HT1080 (cell line): Measurements from ENCODE around the gene NCAPG. TPM values are rescaled to one million over a fixed set of nuclear protein-coding genes. Genes with fewer than 3 reads are reported as not detected.
A peak's percentile ranks its signal among the peaks of the same experiment; 100 is the strongest.

Source experiments
- DNase-seq: peaks from one replicate; pipeline ENCODE4 v3.0.0-alpha.2; 2015; ENCODE audit warnings: low read depth
- total RNA-seq: library from RNA; depleted of rRNA; stranded (reverse); fragments of >200 nt; shearing (Covaris generic); gene quantifications from 2 replicates; pipeline ENCODE4 v1.2.3, GENCODE V29; 2014; rRNA removed

Gene NCAPG
- total RNA-seq, 1 experiment from 2014 or later, result 71.6 TPM

DNA sequence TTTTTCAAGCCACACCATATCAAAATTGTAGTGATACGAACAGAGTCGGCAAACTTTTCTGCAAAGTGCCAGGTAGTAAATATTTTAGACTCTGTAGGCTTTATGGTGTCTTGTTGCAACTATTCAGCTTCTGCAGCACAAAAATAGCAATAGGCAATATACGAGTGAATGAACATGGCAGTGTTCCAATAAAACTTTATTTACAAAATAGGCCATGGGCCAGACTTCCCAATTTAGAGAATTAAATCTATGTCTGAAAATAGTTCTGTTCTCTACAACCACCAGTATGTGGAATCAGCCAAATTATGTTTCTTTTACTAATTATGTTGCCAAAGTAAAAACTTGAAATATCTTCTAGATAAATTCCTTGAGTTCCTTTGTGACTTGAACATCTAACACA lies 56.5 kb downstream of the NCAPG start:
- DNase-seq, result no peak

DNA sequence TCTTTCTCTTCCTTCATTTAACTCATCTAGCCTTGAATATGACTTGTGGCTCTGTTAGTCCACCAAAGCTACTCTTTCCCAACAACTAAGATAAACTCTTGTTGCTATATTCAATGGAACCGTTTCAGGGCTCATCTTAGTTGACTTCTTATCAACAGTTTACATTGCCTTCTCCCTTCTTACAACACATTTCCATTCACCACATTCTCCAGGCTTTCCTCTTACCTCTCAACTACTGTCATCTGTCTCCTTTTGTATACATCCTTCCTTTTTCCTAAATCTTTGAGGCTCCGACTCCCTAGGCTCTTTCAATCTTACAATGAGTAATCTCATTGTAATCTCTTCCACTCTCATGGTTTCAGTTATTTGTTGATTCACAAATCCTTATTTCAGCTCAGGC lies 58.5 kb downstream of the NCAPG start:
- no peak for DNase-seq

DNA sequence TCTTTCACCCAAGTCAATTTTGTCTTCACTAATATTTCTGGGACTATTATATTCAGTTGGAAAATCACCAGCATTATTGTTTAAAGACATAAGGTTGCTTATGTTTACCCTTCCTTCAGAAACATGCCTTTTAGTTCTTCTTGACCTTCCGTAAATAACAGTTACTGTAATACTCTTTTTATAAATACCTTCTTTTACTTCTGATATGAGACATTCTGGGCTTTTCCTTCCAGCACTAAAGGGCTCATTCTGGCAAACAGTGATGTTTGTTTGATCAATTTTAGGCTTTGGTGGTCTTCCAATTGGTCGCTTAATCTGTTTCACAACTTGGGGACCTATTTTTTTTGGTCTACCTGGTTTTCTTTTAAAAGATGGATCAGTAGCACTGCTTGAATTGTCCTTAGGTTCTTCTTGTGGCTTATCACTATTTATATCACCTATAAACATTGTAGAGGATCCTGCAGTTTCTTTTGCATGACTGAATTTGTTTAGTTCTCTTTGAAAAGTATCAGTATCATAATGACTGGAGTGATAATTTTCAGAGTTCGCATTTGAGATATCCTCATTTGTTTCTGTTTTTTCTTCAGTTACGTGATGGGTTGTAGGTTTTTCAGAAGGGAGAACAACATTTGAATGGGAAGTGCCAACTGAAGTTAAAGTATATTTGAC lies 64.8 kb downstream of the NCAPG start:
- DNase-seq, result no peak

DNA sequence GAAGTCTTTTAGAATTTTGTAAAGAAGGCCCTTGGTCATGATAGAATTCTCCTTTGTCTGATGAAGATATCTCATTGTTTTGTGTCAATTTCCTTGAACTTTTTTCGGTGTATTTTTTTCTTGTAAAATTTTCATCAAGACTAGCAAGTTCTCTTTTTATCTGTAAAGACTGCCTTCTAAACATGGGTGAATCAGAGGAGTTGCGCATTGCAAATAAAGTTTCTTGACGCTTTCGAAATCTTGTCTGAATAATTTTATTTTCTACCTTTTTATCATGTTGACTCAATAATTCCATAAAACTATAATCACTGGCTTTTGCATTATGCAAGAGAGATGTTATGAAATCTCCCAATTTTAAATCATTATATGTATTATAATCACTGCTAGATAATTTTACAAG lies 66.2 kb downstream of the NCAPG start:
- DNase-seq, result no peak

DNA sequence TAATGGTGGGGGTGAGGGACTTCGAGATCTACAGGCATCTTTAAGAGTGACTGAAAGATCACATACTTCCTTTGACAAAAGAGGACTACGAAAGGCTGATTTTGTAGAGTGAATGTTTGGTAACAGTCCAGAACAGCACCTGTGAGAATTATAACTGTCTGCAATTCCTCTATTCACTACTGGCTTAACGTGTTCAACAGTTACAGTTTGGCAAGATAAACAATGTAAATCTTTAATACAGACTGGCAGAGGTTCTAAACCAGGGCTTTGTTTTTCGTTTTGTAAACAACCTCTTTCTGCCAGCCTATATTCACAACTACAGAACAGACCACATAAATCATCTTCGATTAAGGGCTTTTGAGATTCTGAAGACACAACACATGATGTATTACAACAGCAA lies 66.9 kb downstream of the NCAPG start:
- no peak for DNase-seq

DNA sequence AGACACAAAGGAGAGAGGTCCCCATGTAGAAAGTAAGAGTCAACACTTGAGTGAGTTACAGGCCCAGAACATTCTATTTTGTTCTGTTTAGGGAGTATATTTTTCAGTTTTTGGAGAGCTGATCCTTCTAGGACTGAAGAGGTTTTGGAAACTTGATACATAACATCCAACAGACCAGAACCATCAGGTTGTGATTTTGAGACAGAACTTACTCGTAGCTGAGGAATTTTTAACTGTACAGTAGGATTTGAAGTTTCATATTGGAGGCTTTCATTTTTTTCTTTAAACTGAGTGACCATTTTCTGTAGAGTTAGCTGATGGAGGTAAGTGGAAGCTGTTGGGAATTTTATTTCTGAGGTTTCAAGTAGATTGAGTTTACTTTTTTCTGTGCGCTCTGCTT lies 73.3 kb downstream of the NCAPG start:
- DNase-seq, result peak; percentile 6

DNA sequence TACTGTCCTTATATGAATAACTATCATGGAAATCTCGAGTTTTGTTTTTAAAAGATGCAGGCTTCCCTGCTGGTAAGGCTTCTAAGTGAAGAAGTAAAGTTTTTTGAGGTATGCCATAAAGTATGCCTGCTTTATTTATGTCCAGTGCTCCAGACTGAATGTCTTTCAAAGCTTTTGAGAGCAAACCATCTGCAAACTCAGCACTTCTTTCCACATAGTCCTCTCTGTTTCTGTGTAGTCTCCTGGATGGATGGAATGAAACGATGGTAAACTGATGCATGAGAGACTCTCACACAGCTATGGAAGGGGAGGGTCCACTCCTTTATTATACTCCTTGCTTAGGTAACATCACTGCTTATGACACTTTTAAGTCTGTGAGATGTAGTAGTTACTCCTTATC lies 73.7 kb downstream of the NCAPG start:
- no peak for DNase-seq

DNA sequence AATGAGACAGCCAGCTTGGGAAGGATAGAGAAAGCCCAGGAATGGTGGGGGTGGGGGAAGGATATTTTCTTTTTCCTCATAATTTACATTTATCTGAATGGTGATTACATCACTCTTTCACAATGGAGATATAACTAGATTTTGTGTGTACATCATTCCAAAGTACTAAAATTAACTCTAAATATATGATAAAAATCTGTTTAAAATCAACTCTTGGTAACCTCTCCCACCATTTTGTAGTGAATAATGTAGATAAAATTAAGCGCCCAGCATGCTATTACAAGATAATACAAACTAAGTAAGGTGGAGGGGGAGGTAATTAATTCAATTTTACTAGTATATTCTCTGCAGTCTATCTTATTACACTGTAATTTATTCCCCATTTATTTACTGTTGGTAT lies 78.9 kb downstream of the NCAPG start:
- DNase-seq, result no peak

DNA sequence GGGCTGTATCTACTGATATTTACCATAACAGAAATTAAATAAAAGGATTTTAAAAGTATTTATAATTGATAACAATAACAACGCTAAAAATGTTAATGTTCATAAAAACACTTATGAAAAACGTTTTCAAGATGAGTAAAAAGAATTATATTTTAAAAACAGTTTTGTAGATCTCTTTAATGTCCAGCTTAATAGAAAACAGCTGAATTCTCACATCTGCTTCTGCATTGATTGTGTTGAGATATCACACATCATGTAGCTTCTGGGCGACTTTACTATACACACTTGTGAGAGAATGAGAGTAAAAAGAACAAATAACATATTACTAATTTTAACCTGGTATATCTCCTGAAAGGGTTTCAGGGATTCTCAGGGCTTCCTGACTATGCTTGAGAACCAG lies 83.6 kb downstream of the NCAPG start:
- DNase-seq, result no peak

Other genes with a start within 250 kb of the NCAPG start
- gene LAP3, start 233.8 kb upstream of the NCAPG start, total RNA-seq, result 92.5 and 93.4 TPM in 2 replicates
- gene MED28, start 196.3 kb upstream of the NCAPG start, total RNA-seq, result 8.6 and 29.2 TPM in 2 replicates
- gene FAM184B, start 29.4 kb upstream of the NCAPG start, total RNA-seq, result 0.02 TPM in 1 of 2 replicates, not detected in the other
- 44.5 and 46.4 TPM in 2 replicates for gene DCAF16, start 222 bp upstream of the NCAPG start, total RNA-seq
- 15.9 and 20.0 TPM in 2 replicates for gene LCORL, start 210.8 kb downstream of the NCAPG start, total RNA-seq